SK-N-MC (cell line): Measurements from ENCODE around the gene KLF3.

ENCODE experiments used
- DNase-seq: peaks from one replicate; pipeline ENCODE4 v3.0.0-alpha.2; 2011; ENCODE audit warnings: low read depth, low spot score
- H3K27ac ChIP-seq: fragments of 200-600 bp; sonication (generic); 2 replicates; pipeline ENCODE4 v1.5.1; 2016; ENCODE audit warnings: mixed run types
- H3K36me3 ChIP-seq: fragments of 200-600 bp; sonication (generic); 2 replicates; pipeline ENCODE4 v1.6.1; 2017; ENCODE audit warnings: antibody characterized with exemption, low read length, mixed read lengths; ENCODE audit not compliant: insufficient read depth
- H3K4me3 ChIP-seq: fragments of 200-600 bp; sonication (generic); 2 replicates; pipeline ENCODE4 v1.5.1; 2016
- H3K9ac ChIP-seq: fragments of 200-600 bp; sonication (generic); 2 replicates; pipeline ENCODE4 v1.8.0; 2017; ENCODE audit warnings: mixed run types, mixed read lengths; ENCODE audit not compliant: insufficient read length
- H3K9me3 ChIP-seq: fragments of 200-600 bp; sonication (generic); 2 replicates; pipeline ENCODE4 v1.6.1; 2017; ENCODE audit warnings: low read depth, mild to moderate bottlenecking, antibody characterized with exemption, low read length, moderate library complexity, mixed read lengths
- EZH2 ChIP-seq: fragments of 200-600 bp; sonication (generic); IDR thresholded peaks from one replicate; pipeline ENCODE4 v1.6.1; 2017; ENCODE audit warnings: antibody characterized with exemption
- FOXP2 ChIP-seq: optimal IDR thresholded peaks from 2 replicates; pipeline ENCODE3; 2011; ENCODE audit warnings: mild to moderate bottlenecking, moderate library complexity; ENCODE audit not compliant: insufficient read depth; ENCODE audit errors: extremely low read length, control extremely low read depth
- POLR2AphosphoS5 ChIP-seq: IDR thresholded peaks from 2 replicates; pipeline ENCODE4 v1.6.1; 2012; ENCODE audit warnings: mild to moderate bottlenecking, low read depth, low read length, borderline replicate concordance

Gene KLF3

GRCh38 chr4:38670109-38670901 is 6.3 kb downstream of the KLF3 start:
- H3K36me3 ChIP-seq = no peaks in the 10 kb centered on the region
- no peak overlapping the region for H3K9ac ChIP-seq
- TF ChIP-seq EZH2 = no peak
- no peak for TF ChIP-seq FOXP2
- no peak for TF ChIP-seq POLR2AphosphoS5
- 0 out of 2 replicates have a peak overlapping the region, but pooled peaks have one; percentile 13 for H3K27ac ChIP-seq
- DNase-seq = no peak
- H3K9me3 ChIP-seq = no peaks in the 10 kb centered on the region
- no peak overlapping the region for H3K4me3 ChIP-seq

- no peaks in the 10 kb centered on the region for H3K36me3 ChIP-seq
- H3K9me3 ChIP-seq = no peaks in the 10 kb centered on the region
- no peak overlapping the region for H3K9ac ChIP-seq
- TF ChIP-seq POLR2AphosphoS5 (no peak), FOXP2 (no peak), EZH2 (no peak)
- no peak overlapping the region for H3K27ac ChIP-seq
- no peak for DNase-seq
- no peak overlapping the region for H3K4me3 ChIP-seq
Measured at GRCh38 chr4:38670939-38671591, 7.1 kb downstream of the KLF3 start.

- no peak for TF ChIP-seq EZH2
- TF ChIP-seq FOXP2 = no peak
- TF ChIP-seq POLR2AphosphoS5 = no peak
- H3K9me3 ChIP-seq = no peaks in the 10 kb centered on the region
- DNase-seq = no peak
- H3K9ac ChIP-seq = no peak overlapping the region
- H3K36me3 ChIP-seq = no peaks in the 10 kb centered on the region
- no peak overlapping the region for H3K27ac ChIP-seq
- H3K4me3 ChIP-seq = no peak overlapping the region
Measured at GRCh38 chr4:38671592-38671940, 7.6 kb downstream of the KLF3 start.

- TF ChIP-seq FOXP2 (no peak), POLR2AphosphoS5 (no peak), EZH2 (no peak)
- H3K27ac ChIP-seq = no peak overlapping the region
- H3K9ac ChIP-seq = no peak overlapping the region
- no peaks in the 10 kb centered on the region for H3K9me3 ChIP-seq
- H3K36me3 ChIP-seq = no peaks in the 10 kb centered on the region
- no peak overlapping the region for H3K4me3 ChIP-seq
- no peak for DNase-seq
Measured at GRCh38 chr4:38672074-38672396, 8.0 kb downstream of the KLF3 start.

GRCh38 chr4:38672397-38673129 is 8.6 kb downstream of the KLF3 start:
- H3K4me3 ChIP-seq = no peak overlapping the region
- peak overlapping the region; percentile 71; the same call in 1 of the 2 replicates for H3K27ac ChIP-seq
- no peaks in the 10 kb centered on the region for H3K36me3 ChIP-seq
- H3K9ac ChIP-seq = no peak overlapping the region
- DNase-seq = no peak
- H3K9me3 ChIP-seq = no peaks in the 10 kb centered on the region
- TF ChIP-seq FOXP2 (no peak), POLR2AphosphoS5 (no peak), EZH2 (no peak)

- peak overlapping the region; percentile 71 for H3K27ac ChIP-seq
- TF ChIP-seq EZH2 (no peak), FOXP2 (no peak), POLR2AphosphoS5 (no peak)
- no peaks in the 10 kb centered on the region for H3K36me3 ChIP-seq
- H3K9ac ChIP-seq = no peak overlapping the region
- no peaks in the 10 kb centered on the region for H3K9me3 ChIP-seq
- H3K4me3 ChIP-seq = peak overlapping the region; percentile 28; the same call in 1 of the 2 replicates
- DNase-seq = no peak
Measured at GRCh38 chr4:38673130-38673978, 9.4 kb downstream of the KLF3 start.

- peak overlapping the region; percentile 33; the same call in 1 of the 2 replicates for H3K4me3 ChIP-seq
- 0 out of 2 replicates have a peak, but pooled peaks cover 3% of the 10 kb centered on the region for H3K36me3 ChIP-seq
- H3K9me3 ChIP-seq = no peaks in the 10 kb centered on the region
- DNase-seq = no peak
- TF ChIP-seq EZH2 (no peak), FOXP2 (no peak), POLR2AphosphoS5 (no peak)
- no peak overlapping the region for H3K9ac ChIP-seq
- no peak overlapping the region; the same call in 1 of the 2 replicates for H3K27ac ChIP-seq
Measured at GRCh38 chr4:38674258-38675144, 10.5 kb downstream of the KLF3 start.
